ENCODE measurements around the gene NADK. TPM values are rescaled to one million over a fixed set of nuclear protein-coding genes. Genes with fewer than 3 reads are reported as not detected.

The NADK gene
- total RNA-seq, 1 donor from 2014 or later = 84.3 TPM

- no peaks in the 10 kb centered on the region for H3K27me3 Mint-ChIP-seq (ENCODE audit: unreplicated experiment)
- DNase-seq (ENCODE audit: extremely low spot score, unreplicated experiment) = no peak
- no peak overlapping the region for H3K27ac Mint-ChIP-seq (ENCODE audit: unreplicated experiment)
- peaks cover 27% of the 10 kb centered on the region for H3K36me3 Mint-ChIP-seq (ENCODE audit: unreplicated experiment)
- no peak for TF ChIP-seq CTCF (IDR thresholded peaks at IDR 0.05)
- peaks cover 4% of the 10 kb centered on the region for H3K9me3 Mint-ChIP-seq (ENCODE audit: unreplicated experiment)
- no peaks in the 10 kb centered on the region for H3K4me1 Mint-ChIP-seq (ENCODE audit: unreplicated experiment)
- H3K4me3 Mint-ChIP-seq (ENCODE audit: unreplicated experiment) = no peak overlapping the region
These were observed 9.8 kb downstream of the NADK start for GRCh38 chr1:1768249-1768992.

GRCh38 chr1:1764876-1765470 is 13.3 kb downstream of the NADK start:
- Mint-ChIP-seq H3K27ac (ENCODE audit: unreplicated experiment) (no peak overlapping the region), H3K4me1 (ENCODE audit: unreplicated experiment) (no peaks in the 10 kb centered on the region), H3K4me3 (ENCODE audit: unreplicated experiment) (no peak overlapping the region), H3K9me3 (ENCODE audit: unreplicated experiment) (no peaks in the 10 kb centered on the region), H3K36me3 (ENCODE audit: unreplicated experiment) (peaks cover 20% of the 10 kb centered on the region), H3K27me3 (ENCODE audit: unreplicated experiment) (no peaks in the 10 kb centered on the region)
- TF ChIP-seq CTCF (IDR thresholded peaks at IDR 0.05) = no peak
- no peak for DNase-seq (ENCODE audit: extremely low spot score, unreplicated experiment)

DNA sequence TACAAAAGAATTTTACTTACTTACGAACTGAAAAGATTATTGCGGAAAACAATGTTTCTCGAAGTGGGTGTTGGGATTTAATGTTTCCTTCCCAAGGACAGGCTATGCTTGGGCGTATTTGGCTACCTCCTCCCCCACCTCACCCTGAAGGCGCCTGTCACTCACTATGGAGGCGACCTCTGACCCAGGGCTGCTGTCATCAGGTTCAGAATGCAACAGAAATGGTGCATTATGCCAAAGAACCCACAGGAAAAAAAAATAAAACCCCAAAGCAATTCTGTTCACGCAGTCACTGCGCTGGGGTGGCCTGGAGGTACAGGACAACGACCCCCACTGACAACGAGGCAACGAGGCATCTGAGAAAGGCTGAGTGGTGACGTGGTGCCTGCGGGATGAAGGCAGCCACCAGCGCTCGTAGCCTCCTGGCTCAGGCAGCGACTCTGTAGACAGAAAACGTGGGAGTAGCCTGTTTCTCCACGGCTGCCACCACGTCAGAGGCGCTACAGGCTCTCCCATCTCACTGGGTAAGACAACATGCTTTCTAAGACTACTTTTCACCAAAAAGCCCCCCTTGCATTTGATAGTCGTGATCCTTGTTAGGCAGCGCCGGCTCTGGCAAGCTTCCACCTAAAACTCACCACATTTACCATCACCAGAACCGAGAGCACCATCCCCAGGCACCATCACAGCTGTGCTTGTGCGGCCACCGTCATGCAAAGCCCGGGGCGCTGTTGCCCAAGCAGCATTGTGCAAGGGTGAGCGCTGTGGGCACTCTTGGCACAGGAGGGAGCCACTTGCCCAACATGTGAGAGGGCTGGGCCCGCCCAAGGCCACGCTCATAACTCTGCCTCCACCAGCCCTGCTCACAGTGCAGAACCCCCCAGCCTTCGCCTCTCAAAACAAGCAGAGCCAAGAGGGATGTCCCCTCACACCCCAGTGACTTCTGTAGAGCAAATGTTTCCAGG is 14.3 kb downstream of the NADK start:
- H3K9me3 Mint-ChIP-seq (ENCODE audit: unreplicated experiment) = no peaks in the 10 kb centered on the region
- no peak for DNase-seq (ENCODE audit: extremely low spot score, unreplicated experiment)
- TF ChIP-seq CTCF (IDR thresholded peaks at IDR 0.05) = no peak

GRCh38 chr1:1761504-1762376 is 16.5 kb downstream of the NADK start:
- Mint-ChIP-seq H3K27me3 (ENCODE audit: unreplicated experiment) (no peaks in the 10 kb centered on the region), H3K36me3 (ENCODE audit: unreplicated experiment) (peaks cover 22% of the 10 kb centered on the region), H3K9me3 (ENCODE audit: unreplicated experiment) (no peaks in the 10 kb centered on the region), H3K4me3 (ENCODE audit: unreplicated experiment) (no peak overlapping the region), H3K4me1 (ENCODE audit: unreplicated experiment) (no peaks in the 10 kb centered on the region), H3K27ac (ENCODE audit: unreplicated experiment) (no peak overlapping the region)
- TF ChIP-seq CTCF (IDR thresholded peaks at IDR 0.05) = no peak
- DNase-seq (ENCODE audit: extremely low spot score, unreplicated experiment) = no peak

More for the DNA sequence above, 14.3 kb downstream of the NADK start:
- Mint-ChIP-seq H3K27ac (ENCODE audit: unreplicated experiment) (no peak overlapping the region), H3K4me1 (ENCODE audit: unreplicated experiment) (no peaks in the 10 kb centered on the region), H3K27me3 (ENCODE audit: unreplicated experiment) (no peaks in the 10 kb centered on the region), H3K36me3 (ENCODE audit: unreplicated experiment) (peaks cover 22% of the 10 kb centered on the region), H3K4me3 (ENCODE audit: unreplicated experiment) (no peak overlapping the region)
